ENCODE measurements around the gene SHC3.
A peak's percentile ranks its signal among the peaks of the same experiment; 100 is the strongest.

Gene SHC3

DNA sequence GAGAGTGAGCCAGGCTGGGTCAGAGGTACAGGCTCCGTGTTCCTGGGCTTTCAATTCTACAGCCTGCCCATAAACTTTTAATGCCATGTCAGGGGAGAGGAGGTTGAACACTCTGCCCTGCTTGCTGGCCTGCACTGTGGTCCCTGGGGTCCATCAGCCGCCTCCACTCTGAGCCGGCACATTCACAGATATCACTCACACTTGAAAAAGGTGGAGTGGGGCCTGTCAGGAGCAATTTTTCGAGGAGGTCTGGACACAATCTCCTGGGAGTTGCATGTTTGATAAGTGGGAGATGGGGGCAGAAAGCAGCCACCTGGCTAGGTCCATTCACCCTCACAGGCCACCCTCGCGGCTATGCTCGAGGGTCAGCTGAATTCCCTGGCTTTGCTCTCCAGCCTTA, 164.5 kb downstream of the SHC3 start:
- no peak for DNase-seq

DNA sequence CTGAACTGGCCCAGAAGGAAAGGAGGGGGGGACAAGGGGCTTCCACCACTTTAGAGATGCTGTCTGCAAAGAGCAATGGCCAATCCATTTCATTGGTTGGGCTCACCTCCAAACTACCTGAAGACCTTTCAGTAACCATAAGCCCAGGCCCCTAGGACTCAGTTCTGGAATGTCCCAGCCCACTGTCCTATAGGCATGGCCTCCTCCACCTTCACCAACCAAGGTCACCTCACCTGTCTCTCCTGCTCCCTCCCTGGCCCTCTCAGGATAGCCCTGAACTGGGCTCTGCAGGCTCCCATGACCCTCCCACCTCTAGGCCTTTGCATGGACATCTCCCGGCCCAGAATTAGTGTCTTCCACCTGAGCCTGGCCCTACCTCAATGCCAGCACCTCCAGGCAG, 165.0 kb downstream of the SHC3 start:
- no peak for DNase-seq

GRCh38 chr9:89012294-89013042, 166.2 kb downstream of the SHC3 start:
- no peak for DNase-seq

DNA sequence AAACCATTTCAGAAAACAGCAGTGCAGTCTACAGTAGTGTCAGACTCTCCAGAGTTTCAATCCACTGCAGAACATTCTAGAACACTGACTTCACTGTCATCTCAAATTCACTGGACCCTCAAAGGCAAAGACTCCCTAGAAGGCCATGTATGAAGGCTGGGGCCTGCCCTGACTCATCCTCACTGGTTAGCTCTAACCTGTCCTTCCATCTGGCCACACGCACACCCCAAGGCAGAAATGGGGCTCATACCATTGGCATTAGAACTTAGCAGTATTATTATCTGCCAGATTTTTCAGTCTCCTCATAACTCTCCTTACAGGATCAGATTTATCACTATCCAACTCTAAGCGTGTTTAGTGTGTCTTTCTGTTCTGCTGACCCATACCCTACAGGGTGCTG, 166.9 kb downstream of the SHC3 start:
- no peak for DNase-seq

DNA sequence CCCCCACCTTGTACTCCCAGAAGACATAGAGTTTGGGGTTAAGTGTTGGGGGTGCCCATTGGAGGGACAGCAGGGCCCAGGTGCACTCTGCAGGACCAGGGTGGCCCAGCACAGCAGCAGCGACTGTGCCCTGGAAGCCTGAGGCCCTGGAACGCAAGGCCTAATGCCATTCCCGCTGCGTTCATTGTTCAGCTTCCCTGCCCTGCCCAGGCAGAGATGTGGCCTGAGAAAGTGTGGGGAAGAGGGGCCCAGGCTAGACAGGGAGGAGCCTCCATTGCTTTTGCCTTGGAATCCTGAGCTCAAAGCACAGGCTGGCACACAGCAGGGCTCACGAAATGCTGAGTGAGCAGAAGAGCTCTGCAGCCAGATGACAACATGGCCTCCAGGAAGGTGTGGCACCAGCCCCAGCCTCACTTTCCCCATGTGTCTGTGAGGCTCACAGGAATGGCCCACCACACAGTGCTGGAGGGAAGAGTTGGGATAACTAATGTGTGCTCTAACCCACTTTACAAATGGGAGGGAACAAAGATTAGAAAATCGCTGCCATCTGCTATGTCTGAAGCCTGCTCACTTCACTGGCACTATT, 168.0 kb downstream of the SHC3 start:
- DNase-seq = no peak

DNA sequence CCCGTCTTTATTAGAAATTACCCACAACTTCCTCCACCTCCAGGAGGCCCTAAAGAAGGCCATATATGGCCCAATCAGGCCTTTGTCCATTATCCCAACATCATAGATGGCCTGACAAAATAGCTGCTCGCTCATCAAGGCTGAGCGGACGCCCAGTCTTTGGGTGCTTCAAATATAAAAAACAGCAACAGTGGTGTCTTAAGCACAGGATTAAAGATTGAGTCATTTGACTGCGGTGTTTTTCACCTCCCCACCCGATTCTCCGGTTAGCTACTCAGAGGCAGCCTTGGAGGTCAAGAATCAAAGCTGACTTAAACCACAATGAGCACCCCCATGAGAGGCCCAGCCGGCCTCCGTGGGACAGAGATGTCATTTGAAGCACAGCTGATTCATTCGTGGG, 168.6 kb downstream of the SHC3 start:
- DNase-seq = no peak

- no peak for DNase-seq
Observed at GRCh38 chr9:89009546-89009840, 169.1 kb downstream of the SHC3 start.

DNA sequence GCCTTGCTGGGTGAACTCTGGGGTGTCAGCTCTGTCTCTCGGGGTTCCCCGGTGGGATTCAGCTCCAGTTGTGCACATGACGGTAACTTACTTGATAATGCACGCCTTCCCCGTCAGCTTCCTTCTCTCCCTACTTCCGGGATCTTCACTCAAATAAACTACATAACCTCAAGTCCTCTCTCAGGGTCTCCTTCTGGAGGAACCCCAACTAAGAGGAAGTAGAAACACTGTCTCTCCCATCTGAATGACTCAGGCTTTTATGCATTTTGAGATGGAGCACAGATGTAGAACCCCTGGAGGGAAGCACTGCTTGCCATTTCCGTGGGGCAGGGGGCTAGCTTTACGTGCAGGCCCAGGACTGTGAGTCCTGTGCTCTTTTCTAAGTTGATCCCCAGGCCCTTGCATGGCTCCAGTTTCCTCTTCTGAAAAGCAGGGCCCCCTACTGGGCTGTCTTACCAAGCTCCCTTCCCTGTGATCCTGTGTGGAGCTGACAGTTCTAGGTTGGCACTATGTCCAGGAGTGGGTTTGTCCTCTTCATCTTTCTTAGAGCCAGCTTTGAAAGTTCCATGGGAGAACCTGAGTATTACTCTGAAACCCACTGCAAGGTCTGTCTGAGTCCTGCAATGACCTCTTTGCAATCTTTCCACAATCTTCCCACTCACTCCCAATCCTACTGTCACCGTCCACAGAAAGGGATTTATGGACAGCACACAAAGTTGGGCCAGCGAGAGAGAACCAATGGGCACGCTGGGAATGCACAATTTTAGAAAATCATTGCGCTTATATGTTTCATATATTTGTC, 169.7 kb downstream of the SHC3 start:
- DNase-seq = peak; percentile 88

DNA sequence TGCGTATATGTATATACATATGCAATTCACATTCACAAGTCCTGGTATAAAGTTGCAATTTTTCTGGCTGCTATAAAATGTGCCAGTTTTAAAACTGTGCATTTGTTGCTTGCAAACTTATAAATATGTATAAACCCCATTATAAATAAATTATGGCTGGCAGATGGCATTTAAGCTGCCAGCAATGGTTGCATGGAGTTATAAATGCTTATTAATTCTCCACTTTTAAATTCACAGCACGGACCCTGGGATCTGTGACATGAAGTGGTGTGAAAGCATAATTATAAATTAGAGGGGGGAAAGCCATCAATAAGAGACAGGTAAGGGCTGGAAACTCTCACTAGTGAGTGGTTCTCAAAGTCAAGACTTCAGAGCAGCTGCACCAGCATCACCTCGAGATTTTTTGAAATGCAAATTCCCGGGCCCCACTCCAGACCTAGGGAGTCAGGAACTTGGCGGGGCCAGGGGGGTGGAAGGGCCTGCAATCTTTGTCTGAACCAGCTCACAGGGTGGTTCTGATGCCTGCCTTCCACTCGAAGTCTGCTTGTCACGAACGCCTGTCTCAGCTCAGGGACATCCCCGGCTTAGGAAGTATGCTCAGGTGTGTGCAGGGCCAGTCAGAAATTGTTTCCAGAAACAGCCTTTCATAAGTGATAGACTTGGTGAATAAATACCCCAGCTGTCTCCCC, 170.4 kb downstream of the SHC3 start:
- no peak for DNase-seq

DNA sequence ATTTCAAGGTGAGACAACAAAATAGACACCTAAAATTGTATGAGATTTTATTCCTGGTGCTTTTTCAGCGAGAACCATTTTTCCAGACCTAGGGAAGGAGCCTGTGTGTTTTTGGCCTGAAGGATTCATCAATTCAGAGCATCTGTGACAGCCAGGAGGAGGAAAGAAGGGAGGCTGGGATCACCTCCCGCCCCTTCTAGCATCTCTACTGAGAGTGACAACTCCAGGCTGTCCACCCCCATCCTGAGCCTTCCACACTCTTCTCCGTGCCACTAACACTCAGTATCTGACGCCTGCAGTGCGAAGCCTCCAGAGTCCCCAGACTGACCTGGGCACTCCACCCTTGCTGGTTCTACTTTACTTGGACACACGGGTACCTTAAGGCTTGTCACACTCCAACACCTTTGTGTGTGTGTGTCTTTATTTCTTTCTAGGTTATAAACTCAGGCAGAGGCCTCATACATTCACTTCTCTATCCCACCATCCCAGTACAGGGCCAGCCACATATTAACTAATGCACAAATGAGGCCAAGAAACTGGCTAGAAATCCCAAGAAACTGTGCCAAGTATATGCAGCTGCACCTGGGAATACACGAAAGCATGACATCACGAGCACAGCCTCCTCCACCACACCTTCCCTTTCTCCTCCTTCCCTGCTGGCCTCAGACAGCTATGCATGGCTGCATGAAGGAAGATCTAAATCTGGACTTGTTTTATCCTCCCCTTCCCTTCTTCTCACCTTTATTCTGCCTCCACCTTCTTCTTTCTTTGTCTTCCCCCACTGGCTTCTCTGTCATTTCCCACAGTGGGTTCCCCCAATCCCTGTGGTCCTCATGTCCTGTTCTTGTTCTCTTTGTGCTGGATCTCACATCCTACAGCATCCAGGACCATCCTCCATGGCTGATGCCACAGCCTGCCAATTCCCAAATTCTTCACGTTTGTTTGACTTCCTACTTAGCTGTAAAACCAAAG, 171.3 kb downstream of the SHC3 start:
- no peak for DNase-seq

DNA sequence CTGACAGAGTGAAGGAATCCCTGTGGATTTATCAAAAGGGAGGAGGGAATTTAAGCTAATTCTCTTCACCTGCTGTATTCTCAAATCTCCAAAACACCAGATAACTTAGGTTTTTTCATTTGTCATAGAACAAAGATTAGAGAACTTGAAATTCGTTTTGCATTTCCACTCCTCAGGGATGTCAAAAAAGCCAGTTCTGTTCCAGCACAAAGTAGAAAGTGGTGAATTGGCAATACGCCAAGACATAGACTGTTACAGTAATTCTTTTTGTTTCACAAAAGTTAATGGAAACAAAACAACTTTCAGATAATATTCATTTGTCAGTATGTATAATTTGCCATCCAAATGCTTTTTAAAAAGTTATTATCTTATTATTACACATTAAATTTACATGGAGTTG, 172.4 kb downstream of the SHC3 start:
- DNase-seq = no peak

DNA sequence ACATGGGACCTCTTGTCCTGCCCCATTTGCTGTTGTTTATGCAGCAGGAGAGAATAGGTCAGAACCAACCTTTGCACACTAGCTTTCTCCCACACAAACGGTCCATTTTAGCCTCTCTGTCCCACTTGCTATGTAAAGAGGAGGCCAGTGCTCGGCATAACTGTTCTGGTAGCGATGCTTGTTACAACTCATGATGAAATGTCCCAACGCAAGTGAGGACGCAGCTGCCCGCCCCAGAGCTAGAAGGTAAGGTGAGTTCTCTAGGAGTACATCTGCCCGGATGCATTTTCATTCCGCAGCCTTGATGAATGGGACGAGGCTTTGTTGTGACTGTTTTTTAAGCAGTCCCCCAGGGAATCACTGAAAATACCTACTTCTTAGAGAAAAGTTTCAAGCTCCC, 173.3 kb downstream of the SHC3 start:
- DNase-seq = no peak

DNA sequence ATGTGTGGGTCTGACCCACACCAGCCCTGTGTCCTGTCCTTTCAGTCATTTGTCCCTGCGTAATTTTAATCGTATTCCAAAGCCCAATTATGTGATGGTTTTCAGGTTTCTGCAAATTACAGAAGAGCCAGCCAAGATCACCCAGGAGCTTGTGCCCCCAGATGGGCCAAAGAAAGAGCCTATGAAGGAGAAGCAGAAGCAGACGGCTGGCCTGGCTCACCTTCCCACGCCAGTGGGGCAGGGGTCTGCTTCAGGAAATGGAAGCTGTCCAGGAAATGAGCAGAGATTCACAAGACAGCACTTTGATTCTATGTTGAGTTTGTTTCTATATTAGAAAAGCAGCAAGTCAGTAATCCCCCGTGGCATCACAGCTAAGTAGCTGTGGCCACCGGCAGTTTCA, 175.6 kb downstream of the SHC3 start:
- DNase-seq = no peak

GRCh38 chr9:89001917-89002540, 176.6 kb downstream of the SHC3 start:
- DNase-seq = no peak

DNA sequence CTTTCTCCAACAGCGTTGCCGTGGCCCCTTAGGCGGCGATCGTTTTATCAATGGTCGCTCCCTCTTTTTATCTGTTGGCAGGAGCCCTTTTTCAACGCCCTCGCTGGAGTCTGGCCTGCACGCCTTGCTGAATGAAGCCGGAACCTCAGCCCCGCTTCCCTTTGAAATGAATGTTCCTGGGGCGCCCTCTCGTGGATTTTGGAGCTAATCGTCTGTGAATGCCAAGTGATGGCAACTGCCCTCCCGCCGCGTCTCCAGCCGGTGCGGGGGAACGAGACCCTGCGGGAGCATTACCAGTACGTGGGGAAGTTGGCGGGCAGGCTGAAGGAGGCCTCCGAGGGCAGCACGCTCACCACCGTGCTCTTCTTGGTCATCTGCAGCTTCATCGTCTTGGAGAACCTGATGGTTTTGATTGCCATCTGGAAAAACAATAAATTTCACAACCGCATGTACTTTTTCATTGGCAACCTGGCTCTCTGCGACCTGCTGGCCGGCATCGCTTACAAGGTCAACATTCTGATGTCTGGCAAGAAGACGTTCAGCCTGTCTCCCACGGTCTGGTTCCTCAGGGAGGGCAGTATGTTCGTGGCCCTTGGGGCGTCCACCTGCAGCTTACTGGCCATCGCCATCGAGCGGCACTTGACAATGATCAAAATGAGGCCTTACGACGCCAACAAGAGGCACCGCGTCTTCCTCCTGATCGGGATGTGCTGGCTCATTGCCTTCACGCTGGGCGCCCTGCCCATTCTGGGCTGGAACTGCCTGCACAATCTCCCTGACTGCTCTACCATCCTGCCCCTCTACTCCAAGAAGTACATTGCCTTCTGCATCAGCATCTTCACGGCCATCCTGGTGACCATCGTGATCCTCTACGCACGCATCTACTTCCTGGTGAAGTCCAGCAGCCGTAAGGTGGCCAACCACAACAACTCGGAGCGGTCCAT, 177.4 kb downstream of the SHC3 start:
- peak; percentile 73 for DNase-seq

DNA sequence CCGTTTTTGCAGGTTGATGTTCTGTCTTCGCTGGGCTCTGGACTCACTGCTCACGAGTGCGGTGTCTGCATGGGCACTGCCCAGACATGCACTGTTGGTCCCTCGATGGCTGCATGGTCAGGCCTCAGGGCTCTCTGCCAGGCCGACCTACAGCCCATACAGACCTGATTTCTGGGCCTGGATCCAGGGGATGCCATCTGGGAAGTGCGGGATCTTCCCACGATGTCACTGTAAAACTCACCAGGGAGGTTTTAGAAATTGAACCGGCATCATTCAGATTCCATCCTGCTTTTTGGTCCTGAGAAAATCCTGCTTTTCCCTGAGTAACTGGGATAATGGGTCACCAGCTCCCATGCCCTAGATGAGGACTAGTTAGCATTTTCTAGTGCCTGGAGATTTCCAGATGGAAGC, 178.2 kb downstream of the SHC3 start:
- DNase-seq = no peak

DNA sequence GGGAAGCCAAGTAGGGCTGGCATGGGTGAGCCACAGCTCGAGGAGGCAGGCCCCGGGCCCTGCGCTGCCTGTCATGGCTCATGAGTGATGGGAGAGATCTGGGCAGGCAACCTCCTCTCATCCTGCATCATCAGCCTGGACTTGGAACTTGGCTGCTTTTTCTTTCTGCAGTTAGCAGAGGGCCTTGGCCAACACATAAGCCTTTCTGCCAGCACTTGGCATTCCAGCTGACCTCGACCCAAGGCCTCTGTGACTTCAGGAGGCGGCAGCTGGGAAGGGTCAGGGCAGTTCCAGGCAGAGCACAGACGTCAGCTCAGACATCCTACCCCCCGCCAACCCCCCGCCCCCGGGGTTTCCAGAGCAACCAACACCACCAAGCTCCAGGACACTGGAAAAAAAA, 179.7 kb downstream of the SHC3 start:
- DNase-seq = no peak

GRCh38 chr9:88998503-88998902, 180.1 kb downstream of the SHC3 start:
- DNase-seq = peak; percentile 27

- DNase-seq = no peak
Observed at GRCh38 chr9:88997646-88998045, 181.0 kb downstream of the SHC3 start.

GRCh38 chr9:88996921-88997235, 181.7 kb downstream of the SHC3 start:
- no peak for DNase-seq
